Breast epithelium (tissue), 3 donors: Measurements from ENCODE around the gene NCK1.

Experiments used
- CTCF ChIP-seq, 3 donors: fragments of 450-650 bp; IDR thresholded peaks; one replicate each; pipeline ENCODE4 v1.5.1; 2016 to 2017; ENCODE audit warnings: antibody characterized with exemption in 3 of 3, mild to moderate bottlenecking in 3 of 3, moderate library complexity in 3 of 3
- POLR2A ChIP-seq: fragments of 450-650 bp; IDR thresholded peaks from one replicate; pipeline ENCODE4 v1.6.1; 2016; ENCODE audit warnings: antibody characterized with exemption, mild to moderate bottlenecking, moderate library complexity
- POLR2AphosphoS5 ChIP-seq, 3 donors: sonication (generic); formaldehyde crosslinking; IDR thresholded peaks; one replicate each; pipeline ENCODE4 v1.6.1; 2017; ENCODE audit warnings: antibody characterized with exemption in 3 of 3

- TF ChIP-seq POLR2A = no peak
- no peak for TF ChIP-seq CTCF (IDR thresholded peaks at IDR 0.05)
- no peak for TF ChIP-seq POLR2AphosphoS5 (IDR thresholded peaks at IDR 0.05)
Measured at GRCh38 chr3:136925425-136926190, 63.6 kb downstream of the NCK1 start.
